Anterior cingulate cortex (tissue), 58 donors: Measurements from ENCODE around the gene WWC2.
A peak's percentile ranks its signal among the peaks of the same experiment; 100 is the strongest.

Source experiments
- DNase-seq, 58 donors: peaks; one replicate each; lab custom pipeline; 2025; lab: John Stamatoyannopoulos, UW

The WWC2 gene

GRCh38 chr4:183098723-183099536 is at the start of gene WWC2:
Gene WWC2 (plus strand): TSS chr4:183099257. CDS start chr4:183099492, 235 bp downstream.
- peak; percentile 8 to 83 (median 66) for DNase-seq

- no peak for DNase-seq
Measured at GRCh38 chr4:183053681-183054080, 45.4 kb upstream of the WWC2 start.

GRCh38 chr4:183057255-183057654 is 41.8 kb upstream of the WWC2 start:
- no peak for DNase-seq

GRCh38 chr4:183059797-183060196 is 39.3 kb upstream of the WWC2 start:
- no peak for DNase-seq

GRCh38 chr4:183068502-183068901 is 30.6 kb upstream of the WWC2 start:
- no peak for DNase-seq

- DNase-seq = no peak
Measured at GRCh38 chr4:183071222-183071621, 27.8 kb upstream of the WWC2 start.

GRCh38 chr4:183072176-183072575 is 26.9 kb upstream of the WWC2 start:
- DNase-seq = no peak

- DNase-seq = no peak
Measured at GRCh38 chr4:183073838-183074145, 25.3 kb upstream of the WWC2 start.

GRCh38 chr4:183074288-183074990 is 24.6 kb upstream of the WWC2 start:
- DNase-seq = no peak

- no peak for DNase-seq
Measured at GRCh38 chr4:183078634-183079033, 20.4 kb upstream of the WWC2 start.

GRCh38 chr4:183080372-183081115 is 18.5 kb upstream of the WWC2 start:
- no peak for DNase-seq

- DNase-seq = no peak
Measured at GRCh38 chr4:183081116-183081469, 18.0 kb upstream of the WWC2 start.

GRCh38 chr4:183082053-183082452 is 17.0 kb upstream of the WWC2 start:
- no peak for DNase-seq

- DNase-seq = no peak
Measured at GRCh38 chr4:183094393-183095198, 4.5 kb upstream of the WWC2 start.

GRCh38 chr4:183095199-183095512 is 3.9 kb upstream of the WWC2 start:
- DNase-seq = no peak

- no peak for DNase-seq
Measured at GRCh38 chr4:183096276-183096965, 2.6 kb upstream of the WWC2 start.

- peak in 3 of 58 donors; percentile 1 to 16 (median 14) for DNase-seq
Measured at GRCh38 chr4:183097231-183098018, 1.6 kb upstream of the WWC2 start.

- peak in 11 of 58 donors; percentile 1 to 48 (median 18) for DNase-seq
Measured at GRCh38 chr4:183098019-183098722, 886 bp upstream of the WWC2 start.
